Measurements from ENCODE around the gene ZNF488.
A peak's percentile ranks its signal among the peaks of the same experiment; 100 is the strongest.
"Not testable (repeated sequence)": the region's sequence is repeated elsewhere in the genome, so short reads cannot be mapped to it uniquely, and the experiment has no call there.

The ZNF488 gene

DNA sequence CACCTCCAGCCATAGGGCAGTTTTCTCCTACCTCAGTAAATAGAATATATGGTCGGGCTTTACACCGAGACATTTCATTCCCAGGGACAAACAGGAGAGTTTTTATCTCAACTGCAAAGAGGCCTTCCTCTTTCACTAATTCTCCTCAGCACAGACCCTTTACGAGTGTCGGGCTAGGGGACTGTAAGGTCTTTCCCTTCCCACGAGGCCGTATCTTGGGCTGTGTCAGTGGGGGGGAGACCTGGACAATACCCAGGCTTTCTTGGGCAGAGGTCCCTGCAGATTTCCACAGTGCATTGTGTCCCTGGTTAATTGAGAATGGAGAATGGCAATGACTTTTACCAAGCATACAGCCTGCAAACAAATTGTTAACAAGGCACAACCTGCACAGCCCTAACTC lies 13.2 kb upstream of the ZNF488 start:
- H3K4me3 ChIP-seq (ENCODE audit: low read depth, low read length): no peak overlapping the region
- TF ChIP-seq, protein P1, sequence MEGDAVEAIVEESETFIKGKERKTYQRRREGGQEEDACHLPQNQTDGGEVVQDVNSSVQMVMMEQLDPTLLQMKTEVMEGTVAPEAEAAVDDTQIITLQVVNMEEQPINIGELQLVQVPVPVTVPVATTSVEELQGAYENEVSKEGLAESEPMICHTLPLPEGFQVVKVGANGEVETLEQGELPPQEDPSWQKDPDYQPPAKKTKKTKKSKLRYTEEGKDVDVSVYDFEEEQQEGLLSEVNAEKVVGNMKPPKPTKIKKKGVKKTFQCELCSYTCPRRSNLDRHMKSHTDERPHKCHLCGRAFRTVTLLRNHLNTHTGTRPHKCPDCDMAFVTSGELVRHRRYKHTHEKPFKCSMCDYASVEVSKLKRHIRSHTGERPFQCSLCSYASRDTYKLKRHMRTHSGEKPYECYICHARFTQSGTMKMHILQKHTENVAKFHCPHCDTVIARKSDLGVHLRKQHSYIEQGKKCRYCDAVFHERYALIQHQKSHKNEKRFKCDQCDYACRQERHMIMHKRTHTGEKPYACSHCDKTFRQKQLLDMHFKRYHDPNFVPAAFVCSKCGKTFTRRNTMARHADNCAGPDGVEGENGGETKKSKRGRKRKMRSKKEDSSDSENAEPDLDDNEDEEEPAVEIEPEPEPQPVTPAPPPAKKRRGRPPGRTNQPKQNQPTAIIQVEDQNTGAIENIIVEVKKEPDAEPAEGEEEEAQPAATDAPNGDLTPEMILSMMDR (IDR thresholded peaks at IDR 0.05; ENCODE audit: low read depth, low read length): no peak

DNA sequence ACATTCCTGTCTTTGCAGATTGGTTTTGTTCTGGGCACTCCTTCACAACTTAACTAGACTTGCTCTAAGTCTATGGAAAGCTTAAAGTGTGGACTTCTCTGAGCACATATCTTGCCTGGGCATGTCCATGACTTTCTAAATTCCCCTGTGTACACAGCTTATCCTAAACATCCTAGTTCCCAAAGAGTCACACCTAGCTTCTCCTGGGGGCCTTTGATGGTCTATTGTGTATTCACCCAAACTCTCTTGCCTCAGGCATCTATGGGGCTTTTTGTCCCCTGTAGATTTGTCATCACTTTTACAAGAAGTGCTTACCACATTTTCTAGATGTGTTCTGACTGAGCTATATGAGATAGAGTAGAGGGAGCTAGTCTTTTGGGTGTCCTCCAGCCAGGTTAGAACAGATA lies 12.2 kb upstream of the ZNF488 start:
- TF ChIP-seq, protein P1 (IDR thresholded peaks at IDR 0.05; ENCODE audit: low read depth, low read length): no peak

DNA sequence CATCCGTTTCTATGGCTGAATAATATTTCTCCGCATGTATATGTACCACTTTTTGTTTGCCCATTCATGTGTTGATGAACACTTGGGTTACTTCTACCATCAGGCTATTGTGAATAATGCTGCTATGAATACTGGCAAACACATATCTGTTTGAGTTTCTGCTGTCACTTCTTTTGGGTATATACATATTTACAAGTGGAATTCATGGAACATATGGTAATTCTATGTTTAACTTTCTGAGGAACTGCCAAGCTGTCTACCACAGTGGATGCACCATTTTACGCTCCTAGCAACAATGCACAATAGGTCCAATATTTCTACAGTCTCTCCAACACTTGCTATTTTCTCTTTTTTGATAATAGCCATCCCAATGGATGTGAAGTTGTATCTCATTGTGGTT lies 5.5 kb upstream of the ZNF488 start:
- TF ChIP-seq, protein P1 (IDR thresholded peaks at IDR 0.05; ENCODE audit: low read depth, low read length): no peak
- no peak overlapping the region for H3K4me3 ChIP-seq (ENCODE audit: low read depth, low read length)

More for the DNA sequence above, 12.2 kb upstream of the ZNF488 start:
- no peak overlapping the region for H3K4me3 ChIP-seq (ENCODE audit: low read depth, low read length)

DNA sequence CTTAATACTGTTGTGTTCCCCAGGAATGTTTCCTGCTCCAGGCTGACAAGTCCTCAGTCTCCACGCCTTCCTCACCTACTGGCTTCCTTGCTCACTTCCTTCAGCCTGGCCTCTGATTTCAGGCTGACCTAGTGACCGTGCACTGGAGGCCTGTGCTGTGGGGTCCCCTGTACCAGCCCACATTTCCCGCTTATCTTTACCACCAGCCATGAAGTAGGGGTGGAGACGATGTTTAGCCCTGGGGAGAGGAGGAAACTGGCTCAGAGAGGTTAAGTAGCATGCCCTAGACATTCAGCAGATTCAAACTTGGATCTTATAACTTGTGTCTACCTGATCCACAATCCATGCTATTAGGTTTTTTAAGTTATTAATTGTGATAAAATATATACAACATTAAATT lies 4.8 kb upstream of the ZNF488 start:
- TF ChIP-seq, protein P1 (IDR thresholded peaks at IDR 0.05; ENCODE audit: low read depth, low read length): no peak
- H3K4me3 ChIP-seq (ENCODE audit: low read depth, low read length): no peak overlapping the region

DNA sequence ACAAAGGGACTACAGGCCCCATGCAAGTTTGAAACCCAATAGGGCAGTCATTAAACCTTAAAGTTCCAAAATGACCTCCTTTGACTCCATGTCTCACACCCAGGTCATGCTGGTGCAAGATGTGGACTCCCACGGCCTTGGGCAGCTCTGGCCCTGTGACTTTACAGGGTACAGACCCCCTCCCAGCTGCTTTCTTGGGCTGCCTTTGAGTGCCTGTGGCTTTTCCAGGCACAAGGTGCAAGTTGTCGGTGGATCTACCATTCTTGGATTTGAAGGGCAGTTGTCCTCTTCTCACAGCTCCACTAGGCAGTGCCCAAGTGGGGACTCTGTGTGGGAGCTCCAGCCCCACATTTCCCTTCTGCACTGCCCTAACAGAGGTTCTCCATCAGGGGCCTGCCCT lies 2.0 kb upstream of the ZNF488 start:
- H3K4me3 ChIP-seq (ENCODE audit: low read depth, low read length): not testable (repeated sequence)

DNA sequence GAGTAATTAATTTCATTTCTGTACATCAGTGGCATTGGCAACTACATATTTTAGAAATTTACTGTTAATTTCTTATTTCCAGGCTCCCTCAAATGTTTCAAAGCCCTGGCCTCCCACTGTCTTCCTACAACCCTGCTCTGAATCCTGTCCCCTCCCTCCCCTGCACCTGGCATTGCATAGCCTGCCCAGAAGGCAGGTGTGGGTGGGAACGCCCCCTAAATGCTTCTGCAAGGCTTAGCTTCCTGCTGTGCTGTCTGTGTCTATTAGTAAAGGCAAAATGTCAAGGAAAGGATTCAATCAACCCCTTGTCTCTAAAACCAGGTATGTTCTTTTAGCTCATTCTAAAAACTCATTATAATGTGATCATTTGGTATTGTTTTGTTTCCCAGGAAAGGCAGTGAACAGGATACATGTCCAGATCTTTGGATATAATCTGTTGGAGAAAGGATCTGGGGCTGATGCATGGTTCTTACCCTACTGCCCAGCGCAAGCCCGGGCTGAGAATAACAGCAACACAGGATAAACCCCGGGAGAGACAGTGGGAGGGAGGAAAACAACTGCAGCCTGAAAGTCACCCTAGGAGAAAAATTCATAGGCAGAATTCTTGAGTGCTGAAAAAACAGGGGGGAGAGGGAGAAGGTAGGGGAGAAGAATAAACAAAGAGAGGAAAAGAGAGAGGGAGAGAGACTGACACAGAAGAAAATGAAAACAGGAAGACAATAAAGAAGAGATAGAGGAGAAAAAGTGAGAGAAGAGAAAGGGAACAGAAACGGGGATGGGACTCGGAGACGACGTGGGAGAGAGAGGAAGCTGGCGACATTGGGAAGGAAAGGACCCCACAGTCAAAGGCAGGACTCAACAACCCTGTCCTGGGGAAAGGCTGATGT lies 589 bp downstream of the ZNF488 start:
- peak overlapping the region; percentile 76 for H3K4me3 ChIP-seq (ENCODE audit: low read depth, low read length)
- TF ChIP-seq, protein P1 (IDR thresholded peaks at IDR 0.05; ENCODE audit: low read depth, low read length): no peak

DNA sequence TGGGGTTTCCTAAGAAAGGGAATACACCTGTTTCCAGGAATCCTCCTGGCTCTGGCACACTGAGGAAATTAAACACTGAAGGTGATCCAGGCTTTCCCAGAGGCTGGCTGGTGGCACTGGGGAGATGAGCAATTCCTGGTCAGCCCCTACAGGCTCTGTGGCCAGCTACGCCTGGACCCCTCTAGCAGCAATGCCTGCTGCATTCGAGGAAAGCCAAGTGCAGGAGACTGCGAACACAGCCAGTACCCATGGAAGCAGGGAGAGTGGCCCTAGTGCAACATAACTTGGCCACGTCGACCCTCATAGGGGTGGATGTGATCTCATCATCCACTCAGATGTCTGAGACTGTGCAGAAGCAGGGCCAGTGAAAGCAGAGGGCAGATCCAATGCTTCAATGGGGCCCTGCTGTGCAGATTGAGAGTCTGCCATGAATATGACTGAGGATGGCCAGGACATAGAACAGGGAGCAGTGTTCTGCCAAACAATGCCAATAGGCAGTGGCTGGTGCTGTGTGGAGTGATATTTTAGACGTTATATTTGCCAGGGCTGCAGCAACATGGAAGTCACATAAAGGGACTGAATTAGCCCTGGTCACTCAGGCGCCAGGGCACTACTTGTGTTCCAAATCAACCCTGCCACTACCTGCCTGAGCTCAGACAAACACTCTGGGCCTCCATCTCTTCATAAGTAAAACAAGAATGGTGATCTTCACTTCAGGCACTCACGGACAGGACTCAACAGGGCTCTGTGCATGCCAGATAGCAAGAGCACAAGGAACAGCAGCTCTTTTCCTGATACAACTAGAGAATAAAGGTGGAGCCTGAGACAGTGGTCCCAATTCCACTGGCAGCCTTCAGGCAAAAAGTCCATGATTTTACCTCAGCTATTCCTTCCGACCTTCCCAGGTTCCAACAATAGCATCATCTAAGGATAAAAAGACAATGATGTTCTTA lies 2.4 kb downstream of the ZNF488 start:
- TF ChIP-seq, protein P1 (IDR thresholded peaks at IDR 0.05; ENCODE audit: low read depth, low read length): no peak
- H3K4me3 ChIP-seq (ENCODE audit: low read depth, low read length): no peak overlapping the region
